Measurements from ENCODE around the gene NEK1.

Gene NEK1

GRCh38 chr4:169611157-169611556 is 1.2 kb downstream of the NEK1 start:
- no peak overlapping the region for H3K27ac ChIP-seq
- TF ChIP-seq CTCF (IDR thresholded peaks at IDR 0.05) (no peak), ZFX (IDR thresholded peaks at IDR 0.05; ENCODE audit: borderline replicate concordance) (no peak)

GRCh38 chr4:169604903-169605331 is 7.5 kb downstream of the NEK1 start:
- no peak overlapping the region for H3K27ac ChIP-seq
- TF ChIP-seq ZFX (IDR thresholded peaks at IDR 0.05; ENCODE audit: borderline replicate concordance): no peak
- TF ChIP-seq CTCF (IDR thresholded peaks at IDR 0.05): no peak

- H3K27ac ChIP-seq: no peak overlapping the region
- TF ChIP-seq ZFX (IDR thresholded peaks at IDR 0.05; ENCODE audit: borderline replicate concordance): no peak
These were observed 8.1 kb downstream of the NEK1 start for GRCh38 chr4:169604131-169604900.

- H3K27ac ChIP-seq: no peak overlapping the region
These were observed 9.1 kb downstream of the NEK1 start for GRCh38 chr4:169603312-169603711.

GRCh38 chr4:169601016-169601771 is 11.2 kb downstream of the NEK1 start:
- no peak overlapping the region for H3K27ac ChIP-seq
- no peak for TF ChIP-seq CTCF (IDR thresholded peaks at IDR 0.05)

More at GRCh38 chr4:169603312-169603711, 9.1 kb downstream of the NEK1 start:
- TF ChIP-seq ZFX (IDR thresholded peaks at IDR 0.05; ENCODE audit: borderline replicate concordance): no peak
- no peak for TF ChIP-seq CTCF (IDR thresholded peaks at IDR 0.05)

- no peak for TF ChIP-seq ZFX (IDR thresholded peaks at IDR 0.05; ENCODE audit: borderline replicate concordance)
- TF ChIP-seq CTCF (IDR thresholded peaks at IDR 0.05): no peak
- H3K27ac ChIP-seq: no peak overlapping the region
These were observed 17.7 kb downstream of the NEK1 start for GRCh38 chr4:169594560-169595195.

GRCh38 chr4:169593050-169593560 is 19.3 kb downstream of the NEK1 start:
- no peak for TF ChIP-seq CTCF (IDR thresholded peaks at IDR 0.05)
- no peak for TF ChIP-seq ZFX (IDR thresholded peaks at IDR 0.05; ENCODE audit: borderline replicate concordance)
- no peak overlapping the region for H3K27ac ChIP-seq
